Activated naive CD8-positive, alpha-beta T cell treated with anti-CD3 and anti-CD28 coated beads, Interleukin-2, amount 50 U/mL, for 24 hours (primary cell): ENCODE measurements around the gene SERPINA5.

Source experiments
- ATAC-seq: fragments of 150-1000 bp; cut with Tn5 transposase; one replicate; pipeline ENCODE4 v1.10.0; 2021
- DNase-seq: peaks from one replicate; pipeline ENCODE4 v3.0.0; 2021
- H3K27ac Mint-ChIP-seq: one replicate; pipeline ENCODE4 v1.8.0; 2021; ENCODE audit warnings: mild to moderate bottlenecking, mixed read lengths
- H3K27me3 Mint-ChIP-seq: one replicate; pipeline ENCODE4 v1.8.0; 2021; ENCODE audit warnings: mixed read lengths
- H3K36me3 Mint-ChIP-seq: one replicate; pipeline ENCODE4 v1.8.0; 2021; ENCODE audit warnings: low read depth, mixed read lengths
- H3K4me1 Mint-ChIP-seq: one replicate; pipeline ENCODE4 v1.8.0; 2021; ENCODE audit warnings: mixed read lengths
- H3K4me3 Mint-ChIP-seq: one replicate; pipeline ENCODE4 v1.8.0; 2021; ENCODE audit warnings: mild to moderate bottlenecking, moderate library complexity, mixed read lengths
- H3K9me3 Mint-ChIP-seq: one replicate; pipeline ENCODE4 v1.8.0; 2021; ENCODE audit warnings: mixed read lengths

SERPINA5 gene

DNA sequence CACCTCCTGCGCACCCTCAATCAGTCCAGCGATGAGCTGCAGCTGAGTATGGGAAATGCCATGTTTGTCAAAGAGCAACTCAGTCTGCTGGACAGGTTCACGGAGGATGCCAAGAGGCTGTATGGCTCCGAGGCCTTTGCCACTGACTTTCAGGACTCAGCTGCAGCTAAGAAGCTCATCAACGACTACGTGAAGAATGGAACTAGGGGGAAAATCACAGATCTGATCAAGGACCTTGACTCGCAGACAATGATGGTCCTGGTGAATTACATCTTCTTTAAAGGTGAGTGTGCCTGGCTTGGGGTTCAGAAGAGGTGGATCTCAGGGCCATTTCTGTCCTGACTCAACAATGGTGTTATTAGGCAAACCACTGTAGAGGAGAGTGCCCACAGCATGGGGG lies 33.6 kb downstream of the SERPINA5 start:
- Mint-ChIP-seq H3K36me3 (peaks cover 2% of the 10 kb centered on the region), H3K4me3 (no peak overlapping the region), H3K4me1 (no peaks in the 10 kb centered on the region), H3K27ac (no peak overlapping the region), H3K27me3 (no peaks in the 10 kb centered on the region), H3K9me3 (peaks cover 29% of the 10 kb centered on the region)
- no peak for DNase-seq
- ATAC-seq: no peak

DNA sequence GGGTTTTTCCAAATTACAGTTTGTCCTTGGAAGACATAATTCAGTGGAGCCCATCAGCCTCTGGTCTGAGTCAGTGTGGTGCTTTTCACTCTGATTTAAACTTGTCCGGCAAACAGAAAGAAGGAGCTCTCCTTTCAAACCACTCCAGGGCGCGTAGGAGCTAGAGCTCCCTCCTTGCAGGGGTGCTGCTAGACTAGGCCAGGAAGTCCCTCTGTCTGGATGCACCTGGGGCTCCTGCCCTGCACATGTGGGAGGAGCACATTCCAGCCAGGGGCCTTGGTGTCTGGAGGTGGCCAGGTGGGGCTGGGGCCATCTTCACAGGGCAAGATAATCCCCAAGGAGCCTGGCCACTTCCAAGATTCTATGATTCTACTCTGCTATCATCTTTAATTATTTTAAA lies 34.0 kb downstream of the SERPINA5 start:
- Mint-ChIP-seq H3K4me1 (no peaks in the 10 kb centered on the region), H3K9me3 (peaks cover 32% of the 10 kb centered on the region), H3K27ac (no peak overlapping the region), H3K4me3 (no peak overlapping the region), H3K27me3 (no peaks in the 10 kb centered on the region), H3K36me3 (peaks cover 2% of the 10 kb centered on the region)
- ATAC-seq (no peak), DNase-seq (no peak)

- ATAC-seq: no peak
- peaks cover 32% of the 10 kb centered on the region for H3K9me3 Mint-ChIP-seq
- peaks cover 2% of the 10 kb centered on the region for H3K36me3 Mint-ChIP-seq
- no peaks in the 10 kb centered on the region for H3K27me3 Mint-ChIP-seq
- H3K4me1 Mint-ChIP-seq: no peaks in the 10 kb centered on the region
- no peak overlapping the region for H3K4me3 Mint-ChIP-seq
- H3K27ac Mint-ChIP-seq: no peak overlapping the region
- DNase-seq: no peak
These were observed 34.8 kb downstream of the SERPINA5 start for GRCh38 chr14:94615823-94616570.

- DNase-seq (no peak), ATAC-seq (no peak)
- Mint-ChIP-seq H3K36me3 (peaks cover 2% of the 10 kb centered on the region), H3K4me1 (no peaks in the 10 kb centered on the region), H3K27ac (no peak overlapping the region), H3K27me3 (peaks cover 6% of the 10 kb centered on the region), H3K9me3 (peaks cover 32% of the 10 kb centered on the region), H3K4me3 (no peak overlapping the region)
These were observed 36.2 kb downstream of the SERPINA5 start for GRCh38 chr14:94617366-94617941.

GRCh38 chr14:94617988-94618822 lies 37.0 kb downstream of the SERPINA5 start:
- no peak for ATAC-seq
- peaks cover 2% of the 10 kb centered on the region for H3K36me3 Mint-ChIP-seq

GRCh38 chr14:94619297-94619696 lies 38.1 kb downstream of the SERPINA5 start:
- H3K4me1 Mint-ChIP-seq: no peaks in the 10 kb centered on the region
- H3K27me3 Mint-ChIP-seq: peaks cover 6% of the 10 kb centered on the region
- no peak overlapping the region for H3K4me3 Mint-ChIP-seq
- peaks cover 2% of the 10 kb centered on the region for H3K36me3 Mint-ChIP-seq
- no peak for ATAC-seq
- no peak for DNase-seq
- H3K9me3 Mint-ChIP-seq: peaks cover 32% of the 10 kb centered on the region
- no peak overlapping the region for H3K27ac Mint-ChIP-seq

More at GRCh38 chr14:94617988-94618822, 37.0 kb downstream of the SERPINA5 start:
- DNase-seq: no peak
- peaks cover 32% of the 10 kb centered on the region for H3K9me3 Mint-ChIP-seq
- H3K4me1 Mint-ChIP-seq: no peaks in the 10 kb centered on the region
- no peak overlapping the region for H3K4me3 Mint-ChIP-seq
- no peak overlapping the region for H3K27ac Mint-ChIP-seq
- H3K27me3 Mint-ChIP-seq: peaks cover 6% of the 10 kb centered on the region

DNA sequence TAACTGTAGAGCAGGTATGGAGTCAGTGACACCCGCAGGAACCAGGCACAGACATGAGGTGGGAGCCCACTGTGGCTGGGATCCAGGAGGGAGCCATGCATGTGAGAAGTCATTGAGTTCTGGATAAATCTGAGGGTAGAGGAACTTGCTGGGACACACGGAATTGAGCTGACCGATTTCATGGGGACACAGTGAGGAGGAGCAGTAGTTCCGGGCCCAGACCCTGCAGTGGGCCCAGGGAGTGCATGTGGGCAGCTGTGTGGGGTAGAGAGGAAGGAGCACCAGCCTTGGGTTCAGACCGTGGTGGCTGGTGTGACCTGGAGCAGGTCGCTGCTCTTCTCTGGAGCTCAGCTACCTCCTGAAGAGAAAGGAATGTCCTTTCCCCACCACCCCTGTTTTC lies 39.4 kb downstream of the SERPINA5 start:
- H3K27ac Mint-ChIP-seq: no peak overlapping the region
- peaks cover 2% of the 10 kb centered on the region for H3K36me3 Mint-ChIP-seq
- peaks cover 32% of the 10 kb centered on the region for H3K9me3 Mint-ChIP-seq
- ATAC-seq: no peak
- H3K4me3 Mint-ChIP-seq: no peak overlapping the region
- peaks cover 6% of the 10 kb centered on the region for H3K27me3 Mint-ChIP-seq
- H3K4me1 Mint-ChIP-seq: no peaks in the 10 kb centered on the region
- no peak for DNase-seq

GRCh38 chr14:94621358-94622134 lies 40.3 kb downstream of the SERPINA5 start:
- DNase-seq (no peak), ATAC-seq (no peak)
- H3K9me3 Mint-ChIP-seq: peaks cover 28% of the 10 kb centered on the region
- H3K36me3 Mint-ChIP-seq: peaks cover 2% of the 10 kb centered on the region
- H3K27me3 Mint-ChIP-seq: peaks cover 6% of the 10 kb centered on the region
- no peak overlapping the region for H3K27ac Mint-ChIP-seq
- H3K4me3 Mint-ChIP-seq: no peak overlapping the region
- no peaks in the 10 kb centered on the region for H3K4me1 Mint-ChIP-seq

DNA sequence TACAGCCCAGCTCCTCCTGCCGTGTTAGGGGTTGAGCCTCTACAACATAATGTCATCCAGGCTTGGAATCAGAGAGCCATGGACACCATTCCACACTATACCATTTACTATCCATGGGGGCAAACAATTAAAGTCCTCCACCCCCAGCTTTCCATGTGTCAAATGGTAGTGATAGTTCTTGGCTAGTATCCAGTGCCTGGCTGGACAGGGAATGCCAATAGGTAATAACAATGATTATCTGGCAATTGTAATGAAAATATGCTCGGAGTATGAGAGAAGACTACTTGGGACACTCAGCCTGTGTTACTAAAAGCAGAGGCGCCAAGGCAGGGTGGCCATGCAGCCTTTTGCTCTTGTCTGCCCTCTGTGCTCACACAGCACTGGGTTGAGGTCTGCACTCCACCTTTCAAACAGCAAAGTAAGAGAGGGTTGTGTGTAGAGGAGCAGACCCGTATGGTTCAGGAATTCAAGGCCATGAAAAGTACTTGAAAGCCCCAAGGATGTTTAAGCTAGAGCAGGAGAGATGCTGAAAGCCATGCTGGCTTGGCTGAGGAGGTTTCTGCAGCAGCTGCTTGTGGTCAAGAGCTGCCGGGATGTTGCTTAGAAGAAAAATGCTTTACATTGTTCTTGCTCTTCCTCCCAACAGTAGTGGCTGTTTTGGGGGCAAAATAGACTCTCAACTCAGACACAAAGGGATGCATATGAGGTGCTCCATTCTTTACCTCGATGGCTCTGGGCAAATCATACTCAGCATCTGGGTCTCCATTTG lies 41.6 kb downstream of the SERPINA5 start:
- H3K27ac Mint-ChIP-seq: no peak overlapping the region
- H3K27me3 Mint-ChIP-seq: peaks cover 8% of the 10 kb centered on the region

DNA sequence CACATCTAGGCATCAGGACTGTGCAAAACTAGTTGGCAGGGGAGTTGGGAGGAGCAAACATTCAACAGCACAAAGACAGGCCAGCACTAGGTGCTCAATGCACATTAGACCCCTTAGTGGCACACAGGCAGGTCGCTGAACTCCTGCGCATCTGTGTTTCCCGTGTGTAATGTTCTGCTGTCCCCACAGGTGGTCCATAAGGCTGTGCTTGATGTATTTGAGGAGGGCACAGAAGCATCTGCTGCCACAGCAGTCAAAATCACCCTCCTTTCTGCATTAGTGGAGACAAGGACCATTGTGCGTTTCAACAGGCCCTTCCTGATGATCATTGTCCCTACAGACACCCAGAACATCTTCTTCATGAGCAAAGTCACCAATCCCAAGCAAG lies 42.2 kb downstream of the SERPINA5 start:
- peaks cover 2% of the 10 kb centered on the region for H3K36me3 Mint-ChIP-seq
- peaks cover 8% of the 10 kb centered on the region for H3K27me3 Mint-ChIP-seq
- DNase-seq (no peak), ATAC-seq (no peak)
- H3K4me1 Mint-ChIP-seq: no peaks in the 10 kb centered on the region
- H3K9me3 Mint-ChIP-seq: peaks cover 13% of the 10 kb centered on the region
- H3K4me3 Mint-ChIP-seq: no peak overlapping the region
- H3K27ac Mint-ChIP-seq: no peak overlapping the region

More for the DNA sequence above, 41.6 kb downstream of the SERPINA5 start:
- DNase-seq (no peak), ATAC-seq (no peak)
- H3K4me3 Mint-ChIP-seq: no peak overlapping the region
- peaks cover 2% of the 10 kb centered on the region for H3K36me3 Mint-ChIP-seq
- H3K4me1 Mint-ChIP-seq: no peaks in the 10 kb centered on the region
- peaks cover 16% of the 10 kb centered on the region for H3K9me3 Mint-ChIP-seq

GRCh38 chr14:94623856-94624499 lies 42.8 kb downstream of the SERPINA5 start:
- DNase-seq: no peak
- no peak for ATAC-seq
- no peaks in the 10 kb centered on the region for H3K4me1 Mint-ChIP-seq
- no peak overlapping the region for H3K27ac Mint-ChIP-seq
- H3K9me3 Mint-ChIP-seq: peaks cover 10% of the 10 kb centered on the region
- no peak overlapping the region for H3K4me3 Mint-ChIP-seq
- no peaks in the 10 kb centered on the region for H3K36me3 Mint-ChIP-seq
- peaks cover 8% of the 10 kb centered on the region for H3K27me3 Mint-ChIP-seq

- Mint-ChIP-seq H3K27me3 (peaks cover 10% of the 10 kb centered on the region), H3K27ac (no peak overlapping the region), H3K4me1 (no peaks in the 10 kb centered on the region), H3K4me3 (no peak overlapping the region), H3K9me3 (peaks cover 3% of the 10 kb centered on the region), H3K36me3 (no peaks in the 10 kb centered on the region)
- ATAC-seq (no peak), DNase-seq (no peak)
These were observed 43.5 kb downstream of the SERPINA5 start for GRCh38 chr14:94624537-94625352.

- Mint-ChIP-seq H3K27me3 (peaks cover 10% of the 10 kb centered on the region), H3K4me3 (no peak overlapping the region), H3K36me3 (no peaks in the 10 kb centered on the region), H3K9me3 (no peaks in the 10 kb centered on the region), H3K4me1 (no peaks in the 10 kb centered on the region), H3K27ac (no peak overlapping the region)
- no peak for ATAC-seq
- DNase-seq: no peak
These were observed 44.1 kb downstream of the SERPINA5 start for GRCh38 chr14:94625353-94625635.
